Peyer's patch (tissue), 4 donors: ENCODE measurements around the gene PLAAT2. TPM values are rescaled to one million over a fixed set of nuclear protein-coding genes. Genes with fewer than 3 reads are reported as not detected.

Experiments used
- DNase-seq, 3 donors: peaks; one replicate each; pipeline ENCODE4 v3.0.0-alpha.2; 2017 to 2019
- H3K27ac ChIP-seq, 4 donors: fragments of 200-600 bp; sonication (generic); one replicate each; pipeline ENCODE4 v1.5.1; 2016 to 2019
- H3K27me3 ChIP-seq, 2 donors: fragments of 200-600 bp; sonication (generic); one replicate each; pipeline ENCODE4 v1.5.1; 2019
- H3K36me3 ChIP-seq, 3 donors: fragments of 200-600 bp; sonication (generic); one replicate each; pipeline ENCODE4 v1.5.1; 2016 to 2019
- H3K4me1 ChIP-seq, 4 donors: fragments of 200-600 bp; sonication (generic); one replicate each; pipeline ENCODE4 v1.5.1; 2016 to 2019
- H3K4me3 ChIP-seq, 4 donors: fragments of 200-600 bp; sonication (generic); 1 replicate in 3 of 4; 2 replicates in 1 of 4; pipeline ENCODE4 v1.5.1; 2016 to 2019; ENCODE audit warnings: mild to moderate bottlenecking in 1 of 4
- H3K9me3 ChIP-seq, 4 donors: fragments of 200-600 bp; sonication (generic); one replicate each; pipeline ENCODE4 v1.5.1; 2016 to 2019; ENCODE audit warnings: mild to moderate bottlenecking in 1 of 4
- CTCF ChIP-seq, 6 experiments: fragments of 450-650 bp in 4 of 6; fragments of 200-600 bp in 2 of 6; sonication (generic) in 1 of 6; IDR thresholded peaks; one replicate each; pipeline ENCODE4 v1.5.1; 2017 to 2019; ENCODE audit warnings: antibody characterized with exemption in 6 of 6, mild to moderate bottlenecking in 3 of 6, moderate library complexity in 1 of 6
- POLR2A ChIP-seq, 2 donors: fragments of 450-650 bp; IDR thresholded peaks; one replicate each; pipeline ENCODE4 v1.5.1; 2017; ENCODE audit warnings: antibody characterized with exemption in 2 of 2, mild to moderate bottlenecking in 2 of 2, moderate library complexity in 2 of 2
- total RNA-seq, 4 donors: library from RNA; depleted of rRNA; stranded (reverse); fragments of >200 nt; gene quantifications; one replicate each; pipeline ENCODE4 v1.1.0, GENCODE V29; 2016

The PLAAT2 gene
- total RNA-seq, 4 donors from 2014 or later: 13.2 to 144 (median 68.7) TPM

- Histone ChIP-seq H3K27me3 (no peaks in the 10 kb centered on the region), H3K9me3 (no peaks in the 10 kb centered on the region), H3K4me3 (no peak overlapping the region), H3K4me1 (no peaks in the 10 kb centered on the region), H3K36me3 (no peaks in the 10 kb centered on the region), H3K27ac (no peak overlapping the region)
- no peak for DNase-seq
- TF ChIP-seq POLR2A (IDR thresholded peaks at IDR 0.05): no peak
- TF ChIP-seq CTCF (IDR thresholded peaks at IDR 0.05): no peak
Observed at GRCh38 chr11:63520606-63521170, 42.5 kb downstream of the PLAAT2 start.

- no peaks in the 10 kb centered on the region for H3K4me1 ChIP-seq
- TF ChIP-seq CTCF (IDR thresholded peaks at IDR 0.05) (no peak), POLR2A (IDR thresholded peaks at IDR 0.05) (no peak)
- DNase-seq: no peak
- no peaks in the 10 kb centered on the region for H3K36me3 ChIP-seq
- H3K9me3 ChIP-seq: no peaks in the 10 kb centered on the region
- H3K4me3 ChIP-seq: no peak overlapping the region
- peak overlapping the region in 2 of 4 donors; percentile 2 to 29 for H3K27ac ChIP-seq
- H3K27me3 ChIP-seq: no peaks in the 10 kb centered on the region
Observed at GRCh38 chr11:63518548-63518947, 44.6 kb downstream of the PLAAT2 start.

- Histone ChIP-seq H3K4me3 (no peak overlapping the region), H3K36me3 (no peaks in the 10 kb centered on the region), H3K9me3 (no peaks in the 10 kb centered on the region), H3K4me1 (no peaks in the 10 kb centered on the region), H3K27me3 (no peaks in the 10 kb centered on the region), H3K27ac (no peak overlapping the region)
- TF ChIP-seq POLR2A (IDR thresholded peaks at IDR 0.05): no peak
- TF ChIP-seq CTCF (IDR thresholded peaks at IDR 0.05): no peak
- DNase-seq: no peak
Observed at GRCh38 chr11:63517156-63517555, 46.0 kb downstream of the PLAAT2 start.

GRCh38 chr11:63516109-63516508 is 47.1 kb downstream of the PLAAT2 start:
- H3K27ac ChIP-seq: no peak overlapping the region
- no peaks in the 10 kb centered on the region for H3K4me1 ChIP-seq
- no peak for TF ChIP-seq CTCF (IDR thresholded peaks at IDR 0.05)
- TF ChIP-seq POLR2A (IDR thresholded peaks at IDR 0.05): no peak
- H3K36me3 ChIP-seq: no peaks in the 10 kb centered on the region
- no peaks in the 10 kb centered on the region for H3K27me3 ChIP-seq
- H3K4me3 ChIP-seq: no peak overlapping the region
- H3K9me3 ChIP-seq: no peaks in the 10 kb centered on the region
- DNase-seq: no peak

- Histone ChIP-seq H3K36me3 (no peaks in the 10 kb centered on the region), H3K4me1 (no peaks in the 10 kb centered on the region), H3K27me3 (no peaks in the 10 kb centered on the region), H3K27ac (no peak overlapping the region), H3K4me3 (no peak overlapping the region), H3K9me3 (no peaks in the 10 kb centered on the region)
- DNase-seq: no peak
- TF ChIP-seq POLR2A (IDR thresholded peaks at IDR 0.05): no peak
- TF ChIP-seq CTCF (IDR thresholded peaks at IDR 0.05): no peak
Observed at GRCh38 chr11:63512816-63513215, 50.4 kb downstream of the PLAAT2 start.
